Measurements from ENCODE around the gene GPR141.

Gene GPR141

DNA sequence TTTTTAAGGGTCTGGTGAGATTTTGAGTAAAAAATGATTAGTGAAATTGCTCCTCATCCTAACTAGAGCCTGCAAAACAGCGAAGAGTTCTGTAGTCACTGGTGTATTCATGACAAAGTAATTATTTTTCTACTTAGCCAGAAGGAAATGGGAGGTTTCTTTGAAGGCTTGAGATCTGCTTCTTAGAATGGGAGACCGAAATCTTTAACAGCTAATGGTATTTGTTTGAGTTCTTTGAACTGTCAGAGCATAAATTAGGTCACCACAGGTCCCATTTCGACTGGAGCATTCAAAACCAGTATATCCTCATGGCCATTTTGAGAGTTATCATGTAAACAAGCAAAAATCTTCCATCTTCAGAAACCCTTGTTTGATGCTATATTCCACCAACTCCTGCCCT, 87.8 kb downstream of the GPR141 start:
- no peak overlapping the region for H3K4me3 ChIP-seq (replicated peaks in 1 of 2; ENCODE audit: low read depth in 2 of 2, low read length in 2 of 2)
- no peak for DNase-seq (ENCODE audit: low read depth in 2 of 2)
- TF ChIP-seq, protein P1, sequence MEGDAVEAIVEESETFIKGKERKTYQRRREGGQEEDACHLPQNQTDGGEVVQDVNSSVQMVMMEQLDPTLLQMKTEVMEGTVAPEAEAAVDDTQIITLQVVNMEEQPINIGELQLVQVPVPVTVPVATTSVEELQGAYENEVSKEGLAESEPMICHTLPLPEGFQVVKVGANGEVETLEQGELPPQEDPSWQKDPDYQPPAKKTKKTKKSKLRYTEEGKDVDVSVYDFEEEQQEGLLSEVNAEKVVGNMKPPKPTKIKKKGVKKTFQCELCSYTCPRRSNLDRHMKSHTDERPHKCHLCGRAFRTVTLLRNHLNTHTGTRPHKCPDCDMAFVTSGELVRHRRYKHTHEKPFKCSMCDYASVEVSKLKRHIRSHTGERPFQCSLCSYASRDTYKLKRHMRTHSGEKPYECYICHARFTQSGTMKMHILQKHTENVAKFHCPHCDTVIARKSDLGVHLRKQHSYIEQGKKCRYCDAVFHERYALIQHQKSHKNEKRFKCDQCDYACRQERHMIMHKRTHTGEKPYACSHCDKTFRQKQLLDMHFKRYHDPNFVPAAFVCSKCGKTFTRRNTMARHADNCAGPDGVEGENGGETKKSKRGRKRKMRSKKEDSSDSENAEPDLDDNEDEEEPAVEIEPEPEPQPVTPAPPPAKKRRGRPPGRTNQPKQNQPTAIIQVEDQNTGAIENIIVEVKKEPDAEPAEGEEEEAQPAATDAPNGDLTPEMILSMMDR (IDR thresholded peaks at IDR 0.05; ENCODE audit: low read depth, low read length) = no peak

DNA sequence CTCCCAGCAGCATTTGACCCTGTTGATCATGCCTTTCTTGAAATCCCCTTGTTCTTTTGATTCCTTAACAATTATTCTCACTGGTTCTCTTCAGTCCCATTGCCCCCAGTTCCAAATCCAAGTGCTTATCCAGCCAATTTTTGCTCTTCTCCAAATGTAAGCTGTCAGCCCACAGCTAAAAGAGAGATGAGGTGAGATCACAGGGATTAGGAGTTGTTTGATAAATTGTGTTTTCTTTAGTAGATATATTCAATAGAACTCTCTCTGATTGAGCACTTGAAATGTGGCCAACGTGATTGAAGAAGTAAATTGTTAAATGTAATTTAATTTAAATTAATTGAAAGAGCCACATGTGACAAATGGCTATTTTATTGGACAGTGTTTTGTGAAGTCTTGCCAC, 88.2 kb downstream of the GPR141 start:
- no peak for DNase-seq (ENCODE audit: low read depth in 2 of 2)
- TF ChIP-seq, protein P1 (IDR thresholded peaks at IDR 0.05; ENCODE audit: low read depth, low read length) = no peak
- H3K4me3 ChIP-seq (replicated peaks in 1 of 2; ENCODE audit: low read depth in 2 of 2, low read length in 2 of 2) = no peak overlapping the region

- H3K4me3 ChIP-seq (replicated peaks in 1 of 2; ENCODE audit: low read depth in 2 of 2, low read length in 2 of 2) = no peak overlapping the region
- TF ChIP-seq, protein P1 (IDR thresholded peaks at IDR 0.05; ENCODE audit: low read depth, low read length) = no peak
- no peak for DNase-seq (ENCODE audit: low read depth in 2 of 2)
Measured at GRCh38 chr7:37775921-37776320, 92.4 kb downstream of the GPR141 start.

- TF ChIP-seq, protein P1 (IDR thresholded peaks at IDR 0.05; ENCODE audit: low read depth, low read length) = no peak
- H3K4me3 ChIP-seq (replicated peaks in 1 of 2; ENCODE audit: low read depth in 2 of 2, low read length in 2 of 2) = no peak overlapping the region
- DNase-seq (ENCODE audit: low read depth in 2 of 2) = no peak
Measured at GRCh38 chr7:37781156-37781555, 97.6 kb downstream of the GPR141 start.

- DNase-seq (ENCODE audit: low read depth in 2 of 2) = no peak
- TF ChIP-seq, protein P1 (IDR thresholded peaks at IDR 0.05; ENCODE audit: low read depth, low read length) = no peak
- H3K4me3 ChIP-seq (replicated peaks in 1 of 2; ENCODE audit: low read depth in 2 of 2, low read length in 2 of 2) = no peak overlapping the region
Measured at GRCh38 chr7:37782166-37782565, 98.6 kb downstream of the GPR141 start.

DNA sequence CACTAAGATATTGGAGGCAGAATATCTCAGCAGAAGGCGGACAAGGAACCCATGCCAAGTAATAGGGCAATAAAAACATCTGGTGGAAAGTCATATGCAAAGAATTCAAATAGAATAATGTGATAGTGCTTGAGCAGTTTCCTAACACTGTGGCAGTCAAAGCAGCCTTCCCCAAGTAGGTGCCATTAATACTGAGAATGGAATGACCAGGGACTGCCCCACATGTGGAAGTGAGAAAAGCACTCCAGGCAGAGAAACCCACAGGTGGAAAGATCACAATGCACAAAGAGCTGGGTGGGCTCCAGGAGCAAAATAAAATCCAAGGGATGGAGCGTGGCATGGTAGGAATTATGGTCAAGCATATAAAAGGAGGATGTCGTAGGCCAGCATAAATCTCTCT, 100.4 kb downstream of the GPR141 start:
- H3K4me3 ChIP-seq (replicated peaks in 1 of 2; ENCODE audit: low read depth in 2 of 2, low read length in 2 of 2) = no peak overlapping the region
- no peak for DNase-seq (ENCODE audit: low read depth in 2 of 2)
- TF ChIP-seq, protein P1 (IDR thresholded peaks at IDR 0.05; ENCODE audit: low read depth, low read length) = no peak
